ENCODE results near the gene NSD2. TPM values are rescaled to one million over a fixed set of nuclear protein-coding genes. Genes with fewer than 3 reads are reported as not detected.
A peak's percentile ranks its signal among the peaks of the same experiment; 100 is the strongest.

The NSD2 gene
- total RNA-seq, 2 experiments from 2014 or later = 263 to 367 TPM

GRCh38 chr4:1979477-1980196, 108.4 kb downstream of the NSD2 start:
- CTCF ChIA-PET = no interaction called here
- Mint-ChIP-seq H3K27me3 (no peaks in the 10 kb centered on the region), H3K27ac (no peak overlapping the region), H3K4me3 (no peak overlapping the region), H3K36me3 (peaks cover 46% of the 10 kb centered on the region), H3K9me3 (ENCODE audit: low read depth) (no peaks in the 10 kb centered on the region), H3K4me1 (no peaks in the 10 kb centered on the region)
- DNase-seq = no peak
- no peak for ATAC-seq

DNA sequence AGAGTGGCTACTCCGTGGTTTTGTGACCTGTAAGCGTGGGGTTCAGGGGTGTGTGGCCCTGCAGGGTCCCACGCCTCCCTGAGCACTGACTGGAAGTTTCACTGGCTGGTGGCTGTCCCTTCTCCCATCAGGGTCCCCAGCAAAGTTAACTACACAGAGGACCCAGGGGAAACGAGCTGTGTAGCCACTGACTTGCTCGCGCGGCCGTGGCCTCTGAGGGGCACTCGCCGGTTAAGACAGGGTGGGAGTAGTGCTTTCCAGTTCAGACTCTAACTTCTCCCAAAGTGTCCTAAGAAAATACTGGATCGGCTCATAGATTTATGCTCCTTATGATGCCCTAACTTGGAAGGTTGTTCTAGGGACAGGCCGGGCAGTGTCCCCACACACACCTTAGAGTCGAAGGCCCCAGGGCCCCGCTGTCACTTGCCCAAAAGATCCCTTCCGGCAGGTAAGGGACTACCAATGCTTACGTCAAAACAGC, 109.4 kb downstream of the NSD2 start:
- no peak for DNase-seq
- H3K27me3 Mint-ChIP-seq = no peaks in the 10 kb centered on the region
- no peak for ATAC-seq
- H3K4me3 Mint-ChIP-seq = no peak overlapping the region
- H3K36me3 Mint-ChIP-seq = peaks cover 38% of the 10 kb centered on the region
- H3K9me3 Mint-ChIP-seq (ENCODE audit: low read depth) = no peaks in the 10 kb centered on the region
- CTCF ChIA-PET = no interaction called here
- H3K4me1 Mint-ChIP-seq = no peaks in the 10 kb centered on the region
- no peak overlapping the region for H3K27ac Mint-ChIP-seq

- H3K27ac Mint-ChIP-seq = no peak overlapping the region
- no peak for DNase-seq
- no peak overlapping the region for H3K4me3 Mint-ChIP-seq
These were observed 110.3 kb downstream of the NSD2 start for GRCh38 chr4:1981251-1982058.

GRCh38 chr4:1982124-1983052, 111.2 kb downstream of the NSD2 start:
- peaks cover 29% of the 10 kb centered on the region for H3K36me3 Mint-ChIP-seq
- H3K9me3 Mint-ChIP-seq (ENCODE audit: low read depth) = no peaks in the 10 kb centered on the region
- H3K27me3 Mint-ChIP-seq = no peaks in the 10 kb centered on the region
- no peak overlapping the region for H3K4me3 Mint-ChIP-seq
- no peak overlapping the region for H3K27ac Mint-ChIP-seq
- H3K4me1 Mint-ChIP-seq = no peaks in the 10 kb centered on the region
- CTCF ChIA-PET = no interaction called here
- no peak for ATAC-seq
- no peak for DNase-seq

More at GRCh38 chr4:1981251-1982058, 110.3 kb downstream of the NSD2 start:
- CTCF ChIA-PET = no interaction called here
- Mint-ChIP-seq H3K9me3 (ENCODE audit: low read depth) (no peaks in the 10 kb centered on the region), H3K36me3 (peaks cover 32% of the 10 kb centered on the region), H3K27me3 (no peaks in the 10 kb centered on the region), H3K4me1 (no peaks in the 10 kb centered on the region)
- ATAC-seq = no peak

GRCh38 chr4:1983053-1983845, 112.1 kb downstream of the NSD2 start:
- H3K4me1 Mint-ChIP-seq = no peaks in the 10 kb centered on the region
- ATAC-seq (no peak), DNase-seq (no peak)
- H3K36me3 Mint-ChIP-seq = peaks cover 24% of the 10 kb centered on the region
- no peak overlapping the region for H3K4me3 Mint-ChIP-seq
- H3K27ac Mint-ChIP-seq = no peak overlapping the region
- no peaks in the 10 kb centered on the region for H3K27me3 Mint-ChIP-seq
- no peaks in the 10 kb centered on the region for H3K9me3 Mint-ChIP-seq (ENCODE audit: low read depth)
- CTCF ChIA-PET = no interaction called here

GRCh38 chr4:1983846-1984405, 112.7 kb downstream of the NSD2 start:
- H3K36me3 Mint-ChIP-seq = peaks cover 21% of the 10 kb centered on the region
- no peaks in the 10 kb centered on the region for H3K27me3 Mint-ChIP-seq
- H3K9me3 Mint-ChIP-seq (ENCODE audit: low read depth) = no peaks in the 10 kb centered on the region
- no peak for DNase-seq
- no peak for ATAC-seq
- no peak overlapping the region for H3K27ac Mint-ChIP-seq
- H3K4me3 Mint-ChIP-seq = no peak overlapping the region
- CTCF ChIA-PET = no interaction called here
- H3K4me1 Mint-ChIP-seq = no peaks in the 10 kb centered on the region

DNA sequence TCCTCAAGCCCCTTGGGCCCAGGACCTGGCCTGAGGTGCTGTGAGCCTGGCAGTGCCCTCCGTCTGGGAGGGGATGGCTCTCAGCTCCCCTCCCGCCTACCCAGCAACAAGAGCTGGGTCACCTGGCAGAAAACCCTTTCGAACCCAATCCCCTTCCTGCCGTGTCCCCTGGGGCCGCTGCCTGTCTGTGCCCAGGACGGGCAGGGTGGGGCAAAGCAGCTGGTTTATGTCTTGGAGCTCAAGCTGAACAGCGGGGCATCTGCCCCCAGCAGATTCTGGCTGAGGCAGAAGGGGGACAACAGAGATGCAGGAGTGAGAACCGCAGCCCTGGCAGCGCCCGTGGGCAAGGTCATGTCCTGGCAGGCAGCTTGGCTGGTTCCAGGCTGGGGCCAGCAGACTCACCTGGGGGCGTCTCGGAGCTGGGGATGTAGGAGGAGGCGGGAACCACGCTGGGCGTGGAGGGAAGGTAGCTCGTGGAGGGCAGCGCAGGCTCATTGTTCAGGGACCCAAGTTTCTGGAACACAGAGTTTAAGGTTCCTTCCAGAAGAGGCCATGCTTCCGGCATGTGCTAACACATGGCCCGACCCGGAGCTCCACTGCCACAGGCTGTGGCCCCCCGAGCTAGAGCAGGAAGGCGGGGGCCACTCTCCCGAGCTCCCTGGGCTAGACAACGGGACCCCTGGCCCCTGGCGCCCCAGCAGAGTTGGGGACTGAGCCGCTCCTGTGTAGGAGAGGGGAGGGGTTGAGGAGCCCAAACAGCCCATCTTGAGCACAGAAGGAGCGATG, 113.4 kb downstream of the NSD2 start:
- ATAC-seq = no peak
- H3K9me3 Mint-ChIP-seq (ENCODE audit: low read depth) = no peaks in the 10 kb centered on the region
- H3K27ac Mint-ChIP-seq = peak overlapping the region; percentile 6
- CTCF ChIA-PET = no interaction called here
- no peaks in the 10 kb centered on the region for H3K4me1 Mint-ChIP-seq
- DNase-seq = no peak
- no peaks in the 10 kb centered on the region for H3K27me3 Mint-ChIP-seq
- peaks cover 14% of the 10 kb centered on the region for H3K36me3 Mint-ChIP-seq
- no peak overlapping the region for H3K4me3 Mint-ChIP-seq

DNA sequence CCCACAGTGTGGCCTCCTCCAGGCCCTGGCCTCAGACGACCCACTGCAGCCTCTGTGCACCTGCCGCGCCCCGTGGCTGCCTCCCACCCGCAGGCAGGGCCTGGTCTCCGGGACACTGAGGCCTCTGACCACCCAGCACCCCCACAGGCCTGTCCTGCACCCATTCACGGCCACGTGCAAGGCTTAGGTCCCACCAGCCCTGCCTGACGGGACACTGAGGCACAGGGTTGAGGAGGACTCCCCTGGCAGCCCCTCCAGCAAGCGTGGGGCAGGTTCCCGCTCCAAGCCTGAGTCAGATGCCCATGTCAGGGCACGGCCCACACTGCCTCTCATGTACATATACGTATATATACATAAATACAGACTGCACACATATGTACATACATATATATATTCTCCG, 114.1 kb downstream of the NSD2 start:
- CTCF ChIA-PET = no interaction called here
- ATAC-seq = no peak

DNA sequence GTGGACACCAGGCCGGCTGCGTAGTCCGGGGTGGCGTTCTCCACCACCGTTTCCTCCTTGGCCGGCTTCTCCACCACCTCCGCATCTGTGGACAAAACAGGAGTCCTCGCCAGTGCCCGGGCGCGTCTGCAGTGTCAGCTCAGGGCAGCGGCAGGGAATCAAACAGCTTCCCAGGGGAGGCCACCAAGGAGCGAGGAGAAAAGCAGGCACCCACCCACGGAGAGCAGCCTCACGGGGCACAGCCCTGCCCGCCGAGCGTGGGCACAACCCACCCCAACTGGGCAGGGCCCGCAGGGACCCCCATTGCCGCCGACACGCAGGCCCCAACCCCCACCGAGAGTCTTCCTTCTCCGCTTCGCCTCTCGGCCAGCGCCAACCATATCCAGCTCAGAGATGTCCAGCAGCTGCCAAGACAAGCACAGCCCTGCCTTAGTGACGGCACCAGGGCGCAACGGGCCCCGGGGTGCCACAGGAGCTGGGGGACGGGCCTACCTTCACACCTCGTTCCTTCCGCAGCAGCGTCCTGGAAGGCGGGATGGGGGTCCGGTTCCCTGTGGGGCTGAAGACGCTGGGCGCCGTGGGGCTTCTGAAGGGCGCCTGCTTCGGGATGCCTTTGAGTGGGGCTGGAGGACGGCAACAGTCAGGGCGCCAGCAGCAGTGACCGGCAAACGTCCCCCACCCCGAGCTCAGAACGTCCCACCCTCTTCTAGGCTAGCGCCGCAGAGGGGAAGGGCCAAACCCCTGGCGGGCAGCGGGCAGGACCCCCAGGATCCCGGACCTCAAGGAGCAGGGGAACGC, 114.8 kb downstream of the NSD2 start:
- CTCF ChIA-PET = no interaction called here
- H3K4me3 Mint-ChIP-seq = no peak overlapping the region
- DNase-seq (no peak), ATAC-seq (no peak)
- H3K9me3 Mint-ChIP-seq (ENCODE audit: low read depth) = no peaks in the 10 kb centered on the region
- H3K4me1 Mint-ChIP-seq = no peaks in the 10 kb centered on the region
- H3K36me3 Mint-ChIP-seq = peaks cover 13% of the 10 kb centered on the region
- H3K27me3 Mint-ChIP-seq = no peaks in the 10 kb centered on the region
- no peak overlapping the region for H3K27ac Mint-ChIP-seq

More for the DNA sequence above, 114.1 kb downstream of the NSD2 start:
- Mint-ChIP-seq H3K27ac (no peak overlapping the region), H3K4me1 (no peaks in the 10 kb centered on the region), H3K4me3 (no peak overlapping the region), H3K27me3 (no peaks in the 10 kb centered on the region), H3K36me3 (peaks cover 13% of the 10 kb centered on the region), H3K9me3 (ENCODE audit: low read depth) (no peaks in the 10 kb centered on the region)
- DNase-seq = no peak

- no peak overlapping the region for H3K4me3 Mint-ChIP-seq
- H3K4me1 Mint-ChIP-seq = no peaks in the 10 kb centered on the region
- H3K9me3 Mint-ChIP-seq (ENCODE audit: low read depth) = no peaks in the 10 kb centered on the region
- H3K27me3 Mint-ChIP-seq = no peaks in the 10 kb centered on the region
- ATAC-seq (no peak), DNase-seq (no peak)
- H3K27ac Mint-ChIP-seq = no peak overlapping the region
- CTCF ChIA-PET = no interaction called here
- peaks cover 11% of the 10 kb centered on the region for H3K36me3 Mint-ChIP-seq
These were observed 115.5 kb downstream of the NSD2 start for GRCh38 chr4:1986578-1987210.

DNA sequence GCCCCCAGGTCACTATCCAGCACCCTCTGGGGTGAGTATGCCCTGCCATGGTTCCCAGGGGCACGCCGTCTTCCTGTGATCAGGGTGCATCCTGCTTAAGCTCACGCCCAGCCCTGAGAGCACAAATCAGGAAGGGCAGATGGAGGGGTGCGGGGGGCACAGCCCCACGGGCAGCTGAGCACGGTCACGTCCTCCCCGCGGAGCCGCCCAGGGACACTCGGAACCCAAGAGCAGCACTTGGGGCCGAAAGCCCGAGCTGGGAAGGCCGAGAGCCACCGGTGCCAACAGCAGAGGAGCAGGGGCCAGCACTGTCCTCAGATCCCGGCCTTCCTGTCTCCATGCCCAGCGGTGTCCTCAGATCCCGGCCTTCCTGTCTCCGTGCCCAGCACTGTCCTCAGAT, 116.1 kb downstream of the NSD2 start:
- H3K4me1 Mint-ChIP-seq = no peaks in the 10 kb centered on the region
- ATAC-seq = no peak
- H3K9me3 Mint-ChIP-seq (ENCODE audit: low read depth) = no peaks in the 10 kb centered on the region
- peaks cover 8% of the 10 kb centered on the region for H3K36me3 Mint-ChIP-seq
- H3K27me3 Mint-ChIP-seq = no peaks in the 10 kb centered on the region
- no peak overlapping the region for H3K27ac Mint-ChIP-seq
- no peak for DNase-seq
- H3K4me3 Mint-ChIP-seq = no peak overlapping the region
- CTCF ChIA-PET = no interaction called here
